Colon (tissue), 2 donors: ENCODE data around the gene JCAD.
"Not testable (repeated sequence)": the region's sequence is repeated elsewhere in the genome, so short reads cannot be mapped to it uniquely, and the experiment has no call there.

ENCODE experiments used
- FAIRE-seq: peaks from 2 replicates; lab custom pipeline; 2012; peaks lifted over from hg19 to GRCh38; lab: Jason Lieb, UNC
- donor health status: control.
- donor health status: control.

Gene JCAD, protein sequence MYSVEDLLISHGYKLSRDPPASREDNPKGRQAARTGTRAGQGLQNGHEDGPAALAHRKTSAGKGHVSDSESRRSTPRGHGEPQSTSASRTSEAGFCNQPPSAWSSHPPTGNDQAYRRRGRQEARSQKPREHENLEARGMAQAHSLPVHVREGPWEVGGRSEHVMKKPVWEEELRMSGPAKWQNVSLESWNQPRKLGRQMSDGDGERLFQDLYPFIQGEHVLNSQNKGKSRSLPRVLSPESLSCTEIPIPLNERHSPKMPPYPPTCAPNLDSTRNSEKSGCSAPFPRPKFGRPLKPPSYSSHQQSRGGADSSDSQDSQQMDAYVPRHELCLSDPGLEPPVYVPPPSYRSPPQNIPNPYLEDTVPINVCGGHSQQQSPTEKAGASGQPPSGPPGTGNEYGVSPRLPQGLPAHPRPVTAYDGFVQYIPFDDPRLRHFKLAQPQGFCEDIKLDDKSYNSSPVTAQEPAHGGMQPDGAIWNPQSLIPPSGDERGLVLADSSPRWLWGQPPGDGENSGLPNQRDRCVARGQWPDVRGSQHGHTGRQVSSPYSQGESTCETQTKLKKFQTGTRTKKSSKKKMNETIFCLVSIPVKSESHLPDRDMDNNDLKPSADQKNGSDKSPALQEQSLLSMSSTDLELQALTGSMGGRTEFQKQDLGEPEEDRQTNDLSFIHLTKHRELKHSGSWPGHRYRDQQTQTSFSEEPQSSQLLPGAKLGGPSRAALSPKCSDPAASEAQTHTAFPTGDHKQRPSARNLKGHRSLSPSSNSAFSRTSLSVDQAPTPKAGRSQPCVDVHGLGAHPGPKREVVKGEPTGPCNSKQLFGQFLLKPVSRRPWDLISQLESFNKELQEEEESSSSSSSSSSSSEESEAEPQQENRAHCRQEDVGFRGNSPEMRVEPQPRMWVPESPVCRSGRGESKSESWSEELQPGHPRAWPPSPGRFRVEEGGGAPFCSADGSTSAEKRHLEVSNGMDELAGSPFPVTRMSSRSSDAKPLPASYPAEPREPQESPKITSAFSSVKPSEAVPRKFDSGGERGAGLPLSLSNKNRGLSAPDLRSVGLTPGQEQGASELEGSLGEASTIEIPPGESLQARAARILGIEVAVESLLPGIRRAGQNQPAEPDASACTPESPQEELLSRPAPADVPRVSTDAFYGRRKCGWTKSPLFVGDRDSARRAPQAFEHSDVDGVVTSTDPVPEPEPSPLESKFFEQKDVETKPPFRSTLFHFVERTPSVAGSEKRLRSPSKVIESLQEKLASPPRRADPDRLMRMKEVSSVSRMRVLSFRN (N-terminal part only)

DNA sequence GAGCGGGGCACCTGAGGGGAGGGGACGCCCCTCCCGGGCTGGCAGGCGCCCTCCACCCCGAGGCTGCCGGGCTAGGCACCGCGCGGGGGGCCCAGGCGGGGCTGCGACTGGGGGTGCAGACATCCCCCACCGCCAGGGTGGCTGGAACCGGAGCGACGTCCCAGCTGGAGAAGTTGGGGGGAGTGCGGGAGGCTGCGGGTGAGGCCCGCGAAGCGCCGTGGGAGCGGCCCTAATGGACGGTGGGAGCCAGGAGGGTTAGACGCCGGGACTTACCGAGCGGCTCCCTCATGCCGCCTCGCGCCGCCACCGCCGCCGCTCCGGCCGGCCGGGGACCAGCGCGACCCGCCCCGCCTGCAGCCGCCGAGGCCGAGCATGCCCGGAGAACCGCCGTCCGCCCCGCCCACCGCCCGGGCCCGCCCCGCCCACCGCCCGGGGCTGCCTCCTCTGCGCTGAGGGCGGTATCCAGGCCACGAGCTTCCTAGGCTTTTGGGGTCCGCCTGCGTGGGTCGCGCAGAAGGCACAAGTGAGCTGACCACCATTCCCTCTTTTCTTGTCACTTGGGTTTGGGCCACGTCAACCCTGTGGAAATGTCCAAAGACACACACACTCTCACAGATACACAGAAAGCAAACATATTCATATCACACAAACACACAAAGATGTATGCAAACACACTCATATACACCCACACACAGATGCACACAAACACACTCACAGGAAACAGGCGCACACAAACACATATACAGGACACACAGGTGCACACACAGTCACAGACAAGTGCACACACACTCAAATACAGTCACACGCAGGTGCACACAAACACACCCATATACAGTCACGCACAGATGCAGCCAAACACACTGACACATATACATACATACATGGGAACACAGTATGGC lies at the start of gene JCAD:
TSS of gene JCAD (minus strand) at position 378 of the 899 bp plus-strand sequence. CDS start 11,774 bp downstream, outside the sequence.
- no peak for FAIRE-seq

DNA sequence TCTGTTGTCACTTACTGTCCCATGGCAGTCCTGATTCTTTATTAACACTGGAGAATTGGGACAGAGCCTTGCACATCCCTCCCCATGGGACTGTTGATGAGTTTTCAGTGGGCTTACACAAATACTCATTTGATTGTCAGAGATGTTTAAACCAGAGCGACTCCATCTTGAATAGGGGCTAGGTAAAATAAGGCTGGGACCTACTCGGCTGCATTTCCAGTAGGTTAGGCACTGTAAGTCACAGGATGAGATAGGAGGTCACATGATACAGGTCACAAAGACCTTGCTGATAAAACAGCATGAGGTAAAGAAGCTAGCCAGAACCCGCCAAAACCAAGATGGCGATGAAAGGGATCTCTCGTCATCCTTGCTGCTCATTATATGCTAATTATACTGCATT lies 47.6 kb upstream of the JCAD start:
- no peak for FAIRE-seq

DNA sequence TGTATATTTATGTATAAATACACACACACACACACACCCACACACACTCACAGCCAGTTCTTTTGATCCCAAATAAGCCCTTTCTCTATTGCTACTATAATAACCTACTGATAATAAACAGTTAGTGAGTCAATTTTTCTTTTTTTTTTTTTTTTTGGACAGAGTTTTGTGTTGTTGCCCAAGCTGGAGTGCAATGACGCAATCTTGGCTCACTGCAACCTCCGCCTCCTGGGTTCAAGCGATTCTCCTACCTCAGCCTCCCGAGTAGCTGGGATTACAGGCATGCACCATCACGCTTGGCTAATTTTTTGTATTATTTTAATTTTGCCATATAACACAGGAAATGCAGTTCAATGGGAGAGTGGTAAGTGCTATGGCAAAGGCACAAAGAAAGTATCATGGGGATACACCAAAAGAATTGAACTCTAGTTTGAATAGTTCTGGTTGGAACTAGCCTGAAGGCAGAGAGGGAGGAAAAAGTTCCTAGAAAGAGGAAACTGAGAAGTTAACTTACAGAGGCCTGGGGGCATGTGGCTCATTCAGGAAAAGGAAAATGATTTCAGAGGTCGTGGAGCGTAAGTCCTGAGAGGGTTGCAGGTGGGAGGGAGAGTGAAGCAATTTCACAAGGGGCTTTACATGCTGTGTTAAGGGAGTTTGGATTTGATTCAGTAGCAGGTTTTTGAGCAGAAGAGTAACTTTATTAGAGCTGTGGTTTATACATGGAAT lies 44.4 kb upstream of the JCAD start:
- no peak for FAIRE-seq

- FAIRE-seq = not testable (repeated sequence)
Observed at GRCh38 chr10:30099706-30100105, 40.3 kb upstream of the JCAD start.

GRCh38 chr10:30099101-30099500 lies 39.7 kb upstream of the JCAD start:
- no peak for FAIRE-seq

DNA sequence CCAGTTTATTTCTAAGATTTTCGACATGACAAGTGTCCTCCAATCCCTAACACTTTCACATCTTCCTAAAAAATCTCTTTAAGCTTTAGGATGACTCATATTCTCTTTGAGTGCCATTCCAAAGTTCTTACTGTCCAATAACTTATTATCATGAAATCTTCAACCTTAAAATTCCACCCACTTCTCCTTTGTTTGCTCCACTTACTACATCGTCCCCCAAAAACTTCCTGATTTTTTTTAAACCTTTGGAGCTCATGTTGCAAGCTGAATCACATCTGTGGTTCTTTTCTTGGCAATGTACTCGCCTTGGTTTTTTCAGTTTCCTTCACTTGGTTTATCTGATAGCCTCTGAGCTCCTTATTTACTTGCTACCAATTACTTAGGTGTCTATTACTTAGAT lies 39.2 kb upstream of the JCAD start:
- no peak for FAIRE-seq

GRCh38 chr10:30096564-30096963 lies 37.2 kb upstream of the JCAD start:
- no peak for FAIRE-seq

GRCh38 chr10:30095631-30096422 lies 36.4 kb upstream of the JCAD start:
- FAIRE-seq = no peak

- no peak for FAIRE-seq
Observed at GRCh38 chr10:30094601-30095000, 35.2 kb upstream of the JCAD start.

DNA sequence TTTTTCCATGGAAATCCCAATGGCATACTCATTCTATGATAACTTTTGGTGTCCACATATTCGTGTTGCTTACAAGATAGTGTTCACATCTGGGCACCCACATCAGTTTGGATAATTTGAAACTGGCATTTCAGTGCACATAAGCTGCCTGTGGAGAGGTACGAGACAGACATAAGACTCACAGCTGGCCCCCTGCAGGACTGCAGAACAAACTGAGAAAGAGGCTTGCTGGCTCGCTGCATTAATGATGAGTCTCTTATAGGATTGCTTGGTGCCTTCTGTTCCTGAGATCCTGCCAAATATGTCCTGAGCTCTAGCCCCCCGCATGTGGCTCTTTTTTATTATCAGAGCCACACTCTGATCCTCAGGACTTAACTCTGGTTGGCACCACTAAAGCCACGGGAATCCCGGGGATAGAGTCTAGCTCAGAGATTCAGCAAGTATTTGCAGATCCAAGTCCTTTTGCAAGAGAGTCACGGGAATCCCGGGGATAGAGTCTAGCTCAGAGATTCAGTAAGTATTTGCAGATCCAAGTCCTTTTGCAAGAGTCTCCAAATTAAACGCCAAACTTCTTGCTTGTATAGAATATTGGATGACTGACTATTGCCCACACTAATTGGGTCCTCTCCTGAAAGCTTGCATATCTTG lies 34.0 kb upstream of the JCAD start:
- FAIRE-seq = no peak

- no peak for FAIRE-seq
Observed at GRCh38 chr10:30092151-30092790, 32.9 kb upstream of the JCAD start.

- no peak for FAIRE-seq
Observed at GRCh38 chr10:30091136-30091535, 31.8 kb upstream of the JCAD start.

DNA sequence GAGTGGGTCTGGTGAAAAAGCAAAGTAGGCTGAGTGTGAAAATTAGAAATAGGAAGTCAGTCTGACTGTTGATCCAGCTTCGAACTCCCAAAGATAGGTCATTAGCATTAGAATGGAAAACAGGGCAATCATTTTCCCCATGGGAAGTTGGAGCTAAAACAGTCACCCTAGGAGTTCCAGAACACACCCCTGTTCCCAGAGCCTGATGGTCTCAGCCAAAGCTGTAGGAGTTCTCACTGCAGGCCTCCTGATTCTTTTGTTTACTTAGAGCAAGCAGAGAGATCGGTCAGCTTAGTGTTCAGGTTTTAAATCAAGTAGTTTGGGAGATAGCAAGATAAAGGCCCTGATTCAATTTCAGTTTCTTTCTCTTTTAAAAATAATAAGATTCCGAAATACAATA lies 28.8 kb upstream of the JCAD start:
- no peak for FAIRE-seq

GRCh38 chr10:30083934-30084333 lies 24.5 kb upstream of the JCAD start:
- FAIRE-seq = no peak

- no peak for FAIRE-seq
Observed at GRCh38 chr10:30081182-30081581, 21.8 kb upstream of the JCAD start.

DNA sequence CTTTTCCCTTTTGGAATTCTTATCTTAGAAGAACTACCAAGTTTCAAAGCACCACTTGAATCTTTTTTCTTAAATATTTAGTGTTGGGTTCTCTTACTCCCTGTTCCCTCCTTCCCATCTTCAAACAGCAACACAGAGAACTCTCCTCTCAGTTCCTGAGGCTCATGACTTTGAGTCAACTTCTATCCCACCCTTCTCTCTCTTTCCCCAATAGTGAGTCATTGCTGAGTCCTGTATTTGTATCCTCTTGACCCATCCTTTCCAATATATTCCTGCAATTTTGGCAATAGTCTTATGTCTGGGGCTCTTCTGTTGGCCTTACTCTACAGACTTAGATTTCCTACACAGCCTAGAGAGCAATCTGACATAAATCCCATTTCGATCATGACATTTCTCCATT lies 20.8 kb upstream of the JCAD start:
- FAIRE-seq = no peak

DNA sequence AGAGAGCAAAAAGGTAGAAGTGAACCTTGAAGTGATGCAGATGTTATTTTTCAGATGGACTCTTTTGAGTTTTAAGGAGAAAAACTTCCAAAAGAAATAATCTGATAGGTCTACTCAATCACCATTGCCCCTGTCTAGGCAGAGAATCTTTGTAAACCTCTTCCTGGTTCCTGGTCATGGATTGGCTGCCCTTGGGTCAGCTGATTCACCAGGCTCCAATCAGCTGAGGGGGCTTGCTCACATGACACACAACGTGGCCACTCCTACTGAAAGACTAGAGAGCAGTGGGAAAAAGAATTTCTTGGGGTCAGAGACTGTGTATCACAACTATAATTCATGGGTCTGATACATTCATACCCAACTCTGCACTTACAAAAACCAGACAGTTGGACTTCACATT lies 20.0 kb upstream of the JCAD start:
- FAIRE-seq = no peak

GRCh38 chr10:30075481-30075880 lies 16.1 kb upstream of the JCAD start:
- no peak for FAIRE-seq

DNA sequence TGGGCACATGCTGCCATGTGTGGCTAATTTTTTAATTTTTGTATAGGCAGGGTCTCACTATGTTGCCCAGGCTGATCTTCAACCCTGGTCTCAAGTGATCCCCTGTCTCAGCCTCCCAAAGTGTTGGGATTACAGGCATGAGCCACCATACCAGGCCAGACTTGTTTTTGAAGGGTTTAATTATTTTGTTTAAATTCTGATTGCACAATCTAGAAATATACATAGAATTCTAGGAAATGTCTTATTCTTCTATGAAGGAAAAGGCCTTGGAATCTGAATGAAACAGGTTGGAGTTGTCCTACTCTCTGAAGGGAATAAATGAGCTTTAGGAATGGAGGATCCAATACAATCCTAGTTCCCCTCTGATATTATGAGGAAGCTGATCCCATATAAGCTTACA lies 15.5 kb upstream of the JCAD start:
- no peak for FAIRE-seq
